GM18858 (cell line): ENCODE data around the gene LCTL.

Source experiments
- ATAC-seq: cut with Tn5 transposase; IDR thresholded peaks from one replicate; pipeline ENCODE4 v1.9.1; 2021; ENCODE audit not compliant: unreplicated experiment

Gene LCTL

DNA sequence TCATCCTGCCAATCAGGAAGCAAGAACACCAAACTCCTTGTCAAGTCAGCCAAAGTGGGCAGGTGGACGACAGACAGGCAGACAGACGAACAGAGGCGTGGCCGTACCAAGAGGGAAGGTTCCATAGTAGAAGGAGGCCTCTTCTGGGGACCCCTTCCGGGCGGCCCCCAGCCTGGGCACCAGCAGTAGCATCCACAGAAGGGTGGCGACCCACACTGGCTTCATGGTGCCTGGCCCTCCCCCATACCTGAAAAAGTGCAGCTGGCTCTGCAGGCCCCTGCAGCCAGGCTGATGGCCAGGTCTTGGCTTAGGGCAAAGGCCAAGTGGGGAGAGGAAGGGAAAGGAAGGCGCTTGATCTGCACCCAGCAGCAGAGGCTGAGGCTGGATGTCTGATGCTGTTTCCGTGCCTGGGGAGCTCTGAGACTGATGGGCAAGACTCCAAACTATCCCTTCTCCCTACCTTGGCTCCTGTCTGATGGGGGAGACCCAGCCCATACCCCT lies 607 bp downstream of the LCTL start:
- ATAC-seq: no peak

DNA sequence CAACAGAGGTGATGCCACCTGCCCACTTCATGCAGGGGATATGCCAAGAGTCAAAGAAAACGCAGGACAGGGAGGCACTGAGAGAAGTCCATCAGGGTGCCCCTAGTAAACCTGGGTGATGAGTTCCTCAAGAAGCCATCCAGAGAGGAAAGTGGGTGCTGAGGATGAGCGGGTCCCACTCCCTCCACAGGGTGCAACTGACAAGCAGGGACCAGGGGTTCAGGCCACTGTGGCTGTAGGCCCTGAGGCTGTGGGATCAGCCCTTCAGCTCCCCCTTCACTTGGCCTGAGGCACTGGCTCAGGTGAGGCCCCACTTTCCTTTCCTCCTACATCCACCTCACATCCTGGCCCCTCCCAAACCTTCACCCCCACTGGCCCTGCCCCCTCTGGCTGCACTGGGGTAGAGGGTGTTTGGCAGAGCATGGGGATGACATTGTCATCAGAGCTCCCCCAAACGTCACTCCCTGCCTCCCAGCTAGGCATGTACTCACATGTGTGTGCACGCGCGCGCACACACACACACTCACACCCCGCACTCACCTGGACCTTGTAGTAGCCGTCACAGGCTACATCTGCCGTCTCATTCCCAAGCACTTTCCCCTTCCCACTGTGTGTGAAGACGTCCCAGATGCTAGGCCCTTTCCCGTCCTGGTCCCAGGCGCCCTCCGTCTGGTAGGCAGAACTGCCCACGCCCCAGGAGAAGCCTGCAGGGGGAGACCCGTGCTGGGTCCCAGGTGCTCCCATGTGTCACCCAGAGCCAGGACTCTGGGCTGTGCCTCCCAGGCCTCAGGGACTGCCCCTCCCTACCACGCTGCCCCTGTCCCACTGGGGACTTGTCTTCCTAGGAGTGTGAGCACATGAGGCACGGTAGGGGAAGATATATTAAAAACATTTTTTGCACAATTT lies 1.4 kb downstream of the LCTL start:
- ATAC-seq: no peak

DNA sequence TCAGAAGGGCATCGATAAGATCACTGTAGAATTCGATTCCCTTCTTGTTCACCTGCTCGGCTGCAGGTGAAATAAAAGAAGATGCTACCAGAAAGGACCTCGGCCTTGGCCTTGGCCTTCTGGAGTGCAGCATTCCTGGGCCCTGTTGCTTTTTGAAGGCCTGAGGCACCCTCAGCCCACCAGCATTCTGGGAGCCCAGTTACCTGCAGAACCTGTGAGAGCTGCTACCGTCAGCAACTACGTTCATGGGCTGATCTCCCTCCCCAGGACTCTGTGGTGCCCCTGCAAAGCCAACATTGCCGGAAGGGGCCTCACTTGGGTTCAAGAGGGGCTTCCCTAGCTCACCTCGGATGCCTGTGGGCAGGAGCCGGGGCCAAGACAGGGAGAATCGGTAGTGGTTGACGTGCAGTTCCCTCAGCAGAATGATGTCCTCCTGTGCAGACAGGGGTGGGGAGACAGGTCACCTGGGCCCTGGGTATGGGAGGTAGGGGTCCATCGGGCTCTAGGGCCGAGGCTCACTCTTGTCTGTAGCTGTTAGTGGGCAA lies 2.2 kb downstream of the LCTL start:
- ATAC-seq: no peak

DNA sequence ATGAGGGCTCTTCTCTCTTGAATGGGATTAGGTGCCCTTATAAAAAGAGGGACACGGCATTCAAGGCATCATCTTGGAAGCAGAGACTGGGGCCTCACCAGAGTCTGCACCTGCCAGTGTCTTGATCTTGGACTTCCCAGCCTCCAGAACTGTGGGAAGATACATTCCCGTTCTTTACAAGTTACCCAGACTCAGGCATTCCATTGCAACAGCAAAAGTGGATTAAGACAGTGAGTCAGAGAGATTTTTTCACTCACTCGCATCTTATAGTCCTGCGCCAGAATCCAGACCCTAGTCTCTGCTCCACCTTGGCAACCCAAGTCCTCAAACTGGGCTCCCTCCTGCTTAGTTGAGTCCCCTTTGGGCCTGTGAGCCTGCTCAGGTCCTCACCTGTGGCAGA lies 2.7 kb downstream of the LCTL start:
- no peak for ATAC-seq

DNA sequence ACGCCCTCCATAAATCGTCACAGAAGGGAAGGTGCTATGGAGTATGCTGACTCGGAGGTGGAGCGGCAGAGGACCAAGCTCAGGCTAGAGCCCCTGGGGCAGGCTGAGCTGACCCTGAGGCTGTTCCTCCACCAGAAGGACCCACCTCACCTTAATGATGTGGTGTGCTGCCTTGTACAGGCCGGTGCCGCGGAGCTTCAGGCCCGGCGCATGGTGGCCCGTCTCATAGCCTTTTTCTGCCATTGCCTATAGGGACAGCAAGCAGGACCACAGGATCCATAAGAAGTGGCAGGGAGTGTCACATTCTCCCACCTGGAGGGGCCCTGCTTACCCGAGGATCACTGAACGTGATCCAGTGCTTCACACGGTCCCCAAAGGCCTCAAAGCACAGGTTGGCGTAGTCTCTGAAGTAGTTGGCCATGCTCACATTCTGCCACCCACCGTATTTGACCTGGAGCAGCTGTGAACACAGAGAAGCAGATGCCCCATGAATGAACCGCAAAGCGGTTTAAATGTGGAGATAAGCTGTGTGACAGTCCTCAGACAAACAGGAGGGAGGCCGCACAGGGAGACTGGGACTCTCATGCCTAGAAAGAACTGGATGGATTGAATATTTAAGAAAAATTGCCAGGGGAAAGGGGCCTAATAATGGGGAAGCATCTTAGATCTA lies 4.8 kb downstream of the LCTL start:
- no peak for ATAC-seq

DNA sequence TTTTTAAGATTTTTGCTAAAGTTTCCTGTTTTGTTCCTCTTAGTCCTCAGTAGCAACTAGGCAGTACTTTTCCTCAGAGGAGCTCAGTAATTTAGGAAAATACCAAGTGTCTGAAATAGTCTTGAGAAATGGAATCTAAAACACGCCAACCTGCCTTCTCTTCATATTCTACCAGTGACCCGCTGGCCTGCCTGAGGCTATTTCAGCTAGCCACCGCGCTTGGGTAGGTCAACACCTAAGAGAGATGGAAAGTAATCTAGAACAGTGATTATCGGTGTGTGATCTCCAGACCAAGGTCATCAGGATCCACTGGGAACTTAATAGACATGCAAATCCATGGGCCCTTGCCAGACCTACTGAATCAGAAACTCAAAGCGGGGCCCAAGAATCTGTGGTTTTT lies 7.5 kb downstream of the LCTL start:
- no peak for ATAC-seq

DNA sequence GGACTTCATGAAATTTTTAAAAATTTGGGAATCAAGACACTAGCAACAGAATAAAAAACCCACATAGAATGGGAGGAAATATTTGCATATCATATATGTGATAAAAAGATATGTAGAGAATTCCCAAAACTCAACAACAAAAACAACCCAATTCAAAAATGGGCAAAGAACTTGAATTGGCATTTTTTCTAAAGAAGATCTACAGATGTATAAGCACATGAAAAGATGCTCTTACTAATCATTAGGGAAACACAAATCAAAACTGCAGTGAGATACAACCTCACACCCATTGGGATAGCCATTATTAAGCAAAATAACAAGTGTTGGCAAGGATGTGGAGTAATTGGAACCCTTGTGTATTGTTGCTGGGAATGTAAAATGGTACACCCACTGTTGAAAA lies 10.1 kb downstream of the LCTL start:
- ATAC-seq: no peak

DNA sequence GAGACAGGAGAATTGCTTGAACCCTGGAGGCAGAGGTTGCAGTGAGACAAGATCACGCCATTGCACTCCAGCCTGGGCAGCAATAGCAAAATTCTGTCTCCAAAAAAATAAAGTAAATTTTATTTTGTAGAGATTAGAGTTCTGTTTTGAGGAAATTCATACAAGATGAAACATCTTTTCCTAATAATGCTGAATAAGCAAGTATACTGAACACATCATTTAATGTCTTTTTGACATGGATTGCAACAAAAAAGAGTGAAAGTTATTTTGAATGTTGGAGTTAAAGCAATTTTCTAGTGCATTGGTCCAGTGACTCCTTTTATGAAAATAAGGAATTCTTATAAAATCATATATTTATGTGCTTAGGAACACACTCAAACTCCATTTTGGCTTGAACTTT lies 20.5 kb downstream of the LCTL start:
- ATAC-seq: no peak

DNA sequence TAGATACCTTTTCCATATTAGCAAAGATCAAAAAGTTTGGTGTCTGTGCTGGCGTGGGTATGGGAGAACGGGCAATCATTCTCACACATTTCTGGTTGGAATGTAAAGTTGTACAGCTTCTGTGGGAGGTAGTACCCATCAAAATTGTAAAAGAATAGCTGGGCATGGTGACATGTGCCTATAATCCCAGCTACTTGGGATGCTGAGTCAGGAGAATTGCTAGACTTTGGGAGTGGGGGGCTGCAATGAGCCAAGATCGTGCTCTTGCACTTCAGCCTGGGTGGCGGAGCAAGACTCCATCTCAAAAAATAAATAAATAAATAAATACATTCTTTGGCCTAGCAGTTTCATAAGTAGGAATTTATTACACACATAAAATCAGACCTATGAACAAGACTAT lies 22.9 kb downstream of the LCTL start:
- ATAC-seq: no peak

DNA sequence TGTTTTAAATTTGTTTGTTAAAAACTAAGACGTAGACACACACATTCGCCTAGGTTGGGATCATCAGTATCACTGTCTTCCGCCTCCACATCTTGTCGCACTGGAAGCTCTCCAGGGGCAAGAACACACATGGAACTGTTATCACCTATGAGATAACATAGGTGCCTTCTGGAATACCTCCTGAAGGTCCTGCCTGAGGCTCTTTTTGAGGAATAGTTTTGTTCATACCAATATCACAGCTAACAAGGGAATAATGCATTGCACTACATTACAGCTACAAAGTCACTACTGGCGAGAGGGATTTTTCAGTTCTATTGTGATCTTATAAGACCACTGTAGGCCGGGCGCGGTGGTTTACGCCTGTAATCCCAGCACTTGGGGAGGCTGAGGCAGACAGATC lies 30.7 kb downstream of the LCTL start:
- ATAC-seq: no peak

DNA sequence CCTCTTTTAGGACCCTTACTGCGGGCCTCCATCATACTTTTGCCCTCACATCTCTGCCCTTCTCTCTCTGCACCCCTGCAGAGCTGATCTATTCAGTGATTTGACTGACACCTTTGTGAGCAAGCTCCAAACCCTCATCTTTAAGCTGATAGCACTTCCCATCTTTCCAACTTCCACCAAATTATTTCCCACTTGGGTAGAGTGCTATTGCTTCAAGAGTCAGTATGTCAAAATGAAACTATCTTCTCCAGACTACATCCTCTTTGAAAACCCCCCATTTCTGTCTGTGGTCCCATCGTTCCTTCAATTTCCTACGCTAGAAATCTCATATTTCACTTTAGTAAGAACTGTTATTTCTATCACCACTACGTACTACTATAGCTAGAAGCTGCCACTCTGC lies 41.0 kb downstream of the LCTL start:
- no peak for ATAC-seq

DNA sequence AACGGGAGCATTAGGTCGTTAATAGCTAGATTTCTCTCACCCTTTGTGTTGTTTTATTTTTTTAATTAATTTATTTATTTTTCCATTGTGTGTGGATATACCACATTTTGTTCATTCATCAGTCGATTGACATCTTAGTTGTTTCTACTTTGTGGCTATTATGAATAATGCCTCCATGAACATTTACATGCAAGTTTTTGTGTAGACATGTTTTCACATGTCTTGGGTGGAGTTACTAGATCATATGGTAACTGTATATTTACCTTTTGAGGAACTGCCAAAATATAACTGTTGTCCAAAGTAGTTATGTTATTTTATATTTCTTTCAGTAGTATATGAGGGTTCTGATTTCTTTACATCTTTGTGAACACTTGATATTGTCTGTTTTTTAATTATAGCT lies 41.9 kb downstream of the LCTL start:
- ATAC-seq: no peak

DNA sequence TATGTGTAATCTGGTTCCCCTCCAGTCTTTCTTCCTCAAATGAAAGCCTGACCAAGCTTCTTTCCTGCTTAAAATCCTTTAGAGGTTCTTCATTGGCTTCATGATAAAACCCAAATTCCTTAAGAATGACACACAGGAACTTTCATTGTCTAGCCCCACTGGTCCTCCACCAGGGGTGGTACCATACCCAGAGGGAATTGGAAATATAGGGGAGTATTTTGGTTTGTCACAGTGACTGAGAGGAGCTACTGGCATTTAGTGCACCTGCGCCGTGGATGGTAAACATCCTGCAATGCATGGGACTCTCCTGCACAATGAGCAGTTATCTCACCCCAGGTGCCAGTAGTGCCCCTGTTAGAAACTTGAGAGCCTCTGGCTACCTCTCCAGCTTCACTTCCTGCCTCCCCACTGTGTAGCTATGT lies 49.9 kb downstream of the LCTL start:
- no peak for ATAC-seq

DNA sequence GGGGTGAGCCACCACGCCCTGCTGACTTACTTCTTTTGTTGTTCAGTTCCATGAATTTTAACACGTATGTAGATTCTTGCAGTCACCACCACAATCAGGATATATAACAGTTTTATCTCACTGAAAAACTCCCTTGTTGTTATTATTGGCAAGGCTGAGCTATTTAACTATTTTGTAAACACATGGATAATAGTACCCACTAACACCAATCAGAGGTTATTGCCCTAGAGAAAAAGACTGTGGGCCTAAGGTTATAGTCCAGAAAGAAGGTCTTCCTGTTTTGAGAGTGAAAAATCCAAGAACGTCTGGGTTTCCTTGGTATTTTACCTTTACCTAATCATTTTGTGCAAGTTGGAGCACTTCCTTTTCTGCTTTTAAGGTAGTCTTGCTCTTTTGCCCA lies 51.2 kb downstream of the LCTL start:
- ATAC-seq: no peak

DNA sequence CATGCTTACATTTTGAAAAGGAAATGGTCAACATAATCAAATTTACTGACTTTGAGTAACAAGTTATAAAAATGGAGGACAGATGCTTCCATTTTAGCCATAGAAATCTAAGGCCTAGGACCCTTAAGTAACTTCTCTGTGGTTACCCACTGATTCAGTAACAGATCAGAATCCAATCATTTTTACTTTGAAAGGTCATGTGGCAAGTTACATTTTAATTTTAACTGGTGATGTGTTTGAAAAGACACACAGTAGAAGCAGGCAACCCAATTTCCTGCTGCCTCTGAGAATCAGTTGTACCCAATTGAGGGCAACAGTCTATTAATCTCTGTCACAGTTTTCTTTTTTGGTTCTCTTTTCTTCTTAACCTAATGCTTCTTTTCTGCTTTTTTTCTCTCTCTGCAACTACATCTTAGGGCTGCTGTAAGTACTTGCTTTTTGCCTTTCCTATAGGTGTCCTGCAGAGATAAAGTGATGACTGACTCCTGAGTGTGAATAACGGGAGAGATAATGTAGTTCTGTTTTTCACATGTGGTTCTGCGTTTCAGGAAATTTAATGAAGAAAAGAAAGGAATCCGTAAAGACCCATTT lies 57.4 kb downstream of the LCTL start:
- no peak for ATAC-seq

DNA sequence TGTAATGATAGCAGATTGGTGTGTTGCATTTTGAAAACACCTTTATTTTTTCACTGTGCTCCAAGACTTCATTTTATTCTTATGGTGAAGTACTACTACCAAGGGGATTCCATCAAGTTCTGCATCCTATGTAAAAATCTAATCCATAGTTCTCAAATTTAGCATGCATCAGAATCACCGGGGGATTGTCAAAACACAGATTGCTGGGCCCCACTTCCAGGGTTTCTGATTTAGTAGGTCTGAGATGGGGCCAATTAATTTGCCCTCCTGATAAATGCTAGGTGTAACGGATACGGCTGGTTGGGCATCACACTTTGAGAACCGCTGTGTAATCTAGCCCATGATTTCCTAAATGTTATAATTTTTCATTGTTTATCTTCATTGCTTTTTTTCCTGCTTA lies 60.0 kb downstream of the LCTL start:
- ATAC-seq: no peak

DNA sequence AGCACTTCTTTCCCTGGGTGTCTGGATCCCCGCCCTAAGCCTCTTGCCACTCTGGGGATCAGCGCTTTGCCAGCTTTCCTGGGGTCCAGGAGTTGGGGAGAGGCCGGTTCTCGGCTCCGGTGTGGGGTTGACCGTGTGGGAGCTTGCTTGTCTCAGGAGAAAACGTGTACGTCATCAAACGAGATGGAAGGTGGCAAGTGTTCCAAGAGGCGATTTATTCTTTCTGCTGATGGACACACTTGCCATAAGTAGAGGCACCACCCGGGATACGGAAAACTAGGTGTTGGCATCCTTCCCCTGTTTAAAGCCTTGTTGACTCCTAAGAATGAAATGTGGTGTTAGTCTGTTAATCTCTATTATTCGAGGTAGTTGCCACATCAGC lies 60.4 kb downstream of the LCTL start:
- no peak for ATAC-seq

DNA sequence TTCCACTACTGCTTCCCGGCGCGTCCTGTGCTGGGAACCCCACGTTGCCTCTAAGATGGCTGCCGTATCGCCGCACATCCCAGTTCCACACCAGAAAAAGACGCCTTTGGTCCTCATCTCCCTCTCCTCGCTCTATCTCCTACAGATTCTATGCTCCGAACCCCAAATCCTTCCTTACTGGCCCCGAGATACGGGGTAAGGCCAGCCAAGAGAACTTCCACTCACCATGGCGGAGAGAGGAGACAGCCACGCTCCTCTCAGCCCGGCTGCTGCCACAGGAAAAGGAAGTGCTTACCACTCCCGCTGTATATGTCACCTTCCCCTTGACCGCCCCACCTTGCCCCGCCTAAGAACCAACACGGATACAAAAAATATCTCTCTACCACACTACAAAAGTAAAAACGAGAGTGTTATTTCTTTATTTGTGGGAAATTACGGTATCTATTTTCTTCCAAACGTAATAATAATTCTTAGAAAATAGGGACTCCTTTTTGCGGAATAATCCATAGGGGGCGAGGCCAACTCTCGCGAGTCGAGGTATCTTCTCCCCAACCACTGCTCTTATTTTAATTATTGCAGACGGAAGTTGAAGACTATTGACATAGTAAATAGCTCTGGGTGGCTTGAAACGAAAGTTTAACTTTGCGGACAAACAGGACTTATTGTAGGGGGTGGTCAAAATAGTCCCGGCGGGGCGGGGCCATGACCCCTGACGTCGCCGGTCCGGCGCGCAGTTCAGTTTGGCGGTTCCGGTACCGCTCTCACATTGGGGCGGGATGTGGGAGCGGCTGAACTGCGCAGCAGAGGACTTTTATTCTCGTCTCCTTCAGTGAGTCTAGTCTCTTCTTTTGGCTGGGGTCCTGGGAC lies 61.0 kb downstream of the LCTL start, which contains the start of the genes RPL4 and ZWILCH:
Gene RPL4 (minus strand): TSS at position 293 of the 867 bp plus-strand sequence. CDS start 65 bp downstream, at position 228.
Gene ZWILCH (plus strand): TSS at position 764 of the 867 bp plus-strand sequence. CDS start 13 bp downstream, at position 777.
- peak; percentile 43 for ATAC-seq

DNA sequence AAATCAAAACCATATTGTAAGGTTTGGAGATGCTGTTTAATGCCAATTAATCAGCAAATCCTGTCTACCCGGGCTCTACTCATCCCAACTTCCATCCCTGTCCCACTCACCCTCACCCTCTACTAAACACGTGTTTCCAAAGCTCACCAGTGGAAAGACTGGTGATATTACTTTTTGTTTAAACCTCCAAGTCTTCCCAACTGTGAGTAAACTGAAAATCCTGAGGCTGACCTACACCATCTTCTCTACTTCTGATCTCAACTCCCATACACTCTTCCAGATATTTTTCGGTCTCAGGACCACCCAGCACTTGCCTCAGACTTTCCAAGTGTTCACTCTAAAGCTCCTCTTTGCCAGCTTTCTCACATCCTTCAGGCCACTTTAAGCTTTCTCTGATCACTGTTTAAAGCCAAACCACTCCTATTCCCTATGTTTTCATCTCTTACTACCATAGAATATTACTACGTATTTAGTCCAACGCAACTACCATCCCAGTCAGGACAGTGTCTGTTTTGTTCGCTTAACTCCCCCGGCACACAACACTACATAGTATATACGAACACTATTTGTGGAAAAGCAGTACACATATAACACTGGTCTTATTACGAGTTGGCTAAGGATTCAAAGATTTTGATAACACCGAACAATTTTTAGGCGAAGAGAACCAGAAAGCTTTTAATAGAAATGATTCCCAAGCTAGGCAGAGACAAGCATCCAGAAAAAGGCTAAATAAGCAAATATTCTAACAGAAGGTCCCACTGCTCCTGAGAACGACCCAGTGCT lies 61.8 kb downstream of the LCTL start:
- no peak for ATAC-seq
